SK-N-MC (cell line): ENCODE measurements around the gene STK32B.

Experiments used
- EZH2 ChIP-seq: fragments of 200-600 bp; sonication (generic); IDR thresholded peaks from one replicate; pipeline ENCODE4 v1.6.1; 2017; ENCODE audit warnings: antibody characterized with exemption
- POLR2AphosphoS5 ChIP-seq: IDR thresholded peaks from 2 replicates; pipeline ENCODE4 v1.6.1; 2012; ENCODE audit warnings: mild to moderate bottlenecking, low read depth, low read length, borderline replicate concordance

DNA sequence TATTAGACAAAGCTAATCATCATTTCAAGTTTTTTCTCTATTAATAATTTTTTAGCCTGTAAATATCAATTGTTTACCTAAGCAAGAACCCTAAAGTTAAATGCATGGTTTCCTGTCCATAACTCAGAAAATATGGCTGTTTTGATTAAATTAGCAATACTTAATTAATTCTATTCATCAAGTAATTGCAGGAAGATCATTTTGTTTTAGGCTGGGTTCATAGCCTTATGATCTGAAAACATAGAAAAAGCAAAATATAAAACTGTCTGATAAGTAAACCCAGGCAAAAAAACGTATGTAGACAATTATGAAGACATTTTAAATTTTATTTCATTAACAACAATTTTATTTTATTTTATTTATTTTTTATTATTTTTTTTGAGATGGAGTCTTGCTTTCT is 438.0 kb downstream of the STK32B start:
- TF ChIP-seq EZH2 = no peak
- TF ChIP-seq POLR2AphosphoS5 = no peak
